HG03442 (cell line): ENCODE data around the gene CHRNB2.
A peak's percentile ranks its signal among the peaks of the same experiment; 100 is the strongest.

Experiments
- ATAC-seq: cut with Tn5 transposase; IDR thresholded peaks from one replicate; pipeline ENCODE4 v1.9.1; 2021; ENCODE audit warnings: mild to moderate bottlenecking, moderate library complexity; ENCODE audit not compliant: unreplicated experiment

The CHRNB2 gene

GRCh38 chr1:154578058-154578418 is 10.5 kb downstream of the CHRNB2 start:
- no peak for ATAC-seq

- no peak for ATAC-seq
These were observed 11.8 kb downstream of the CHRNB2 start for GRCh38 chr1:154579374-154579773.

DNA sequence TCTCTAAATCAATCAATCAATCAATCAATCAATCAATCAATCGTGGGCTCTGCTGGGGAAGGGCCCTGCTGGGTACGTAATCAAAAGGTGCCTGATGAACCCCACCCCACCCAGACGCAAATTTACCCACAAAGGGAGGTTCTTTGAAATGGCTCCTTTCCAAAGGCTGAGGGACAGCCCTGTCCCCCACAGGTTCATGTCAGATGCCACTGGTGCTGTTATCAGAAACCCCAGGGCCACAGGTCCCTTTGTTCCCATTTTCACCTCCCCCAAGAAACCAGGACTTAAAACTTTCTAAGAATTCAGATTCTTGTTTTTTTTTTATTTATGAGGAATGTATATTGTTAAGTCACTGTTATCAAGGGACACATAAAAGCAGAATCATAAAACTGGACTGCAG is 14.2 kb downstream of the CHRNB2 start:
- ATAC-seq: no peak

DNA sequence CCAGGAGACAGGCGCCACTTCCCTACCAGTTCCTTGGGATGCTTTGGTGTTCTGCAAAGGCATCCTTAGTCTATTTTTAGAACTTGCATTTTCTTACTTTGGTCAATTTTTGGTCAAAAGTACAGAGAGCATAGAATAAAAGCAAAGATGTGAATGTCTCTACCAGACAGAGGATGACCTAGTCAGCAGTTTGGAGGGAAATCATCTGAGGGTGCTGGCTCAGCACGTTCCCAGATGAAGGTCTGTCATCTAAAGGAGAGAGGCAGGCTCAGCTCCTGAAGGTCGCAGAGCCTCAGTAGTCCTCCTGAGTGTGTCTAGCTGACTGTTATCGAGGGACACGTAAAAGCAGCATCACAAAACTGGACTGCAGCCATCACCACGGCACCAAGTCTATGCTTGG is 15.3 kb downstream of the CHRNB2 start:
- ATAC-seq: no peak

GRCh38 chr1:154583773-154584172 is 16.2 kb downstream of the CHRNB2 start:
- ATAC-seq: no peak

DNA sequence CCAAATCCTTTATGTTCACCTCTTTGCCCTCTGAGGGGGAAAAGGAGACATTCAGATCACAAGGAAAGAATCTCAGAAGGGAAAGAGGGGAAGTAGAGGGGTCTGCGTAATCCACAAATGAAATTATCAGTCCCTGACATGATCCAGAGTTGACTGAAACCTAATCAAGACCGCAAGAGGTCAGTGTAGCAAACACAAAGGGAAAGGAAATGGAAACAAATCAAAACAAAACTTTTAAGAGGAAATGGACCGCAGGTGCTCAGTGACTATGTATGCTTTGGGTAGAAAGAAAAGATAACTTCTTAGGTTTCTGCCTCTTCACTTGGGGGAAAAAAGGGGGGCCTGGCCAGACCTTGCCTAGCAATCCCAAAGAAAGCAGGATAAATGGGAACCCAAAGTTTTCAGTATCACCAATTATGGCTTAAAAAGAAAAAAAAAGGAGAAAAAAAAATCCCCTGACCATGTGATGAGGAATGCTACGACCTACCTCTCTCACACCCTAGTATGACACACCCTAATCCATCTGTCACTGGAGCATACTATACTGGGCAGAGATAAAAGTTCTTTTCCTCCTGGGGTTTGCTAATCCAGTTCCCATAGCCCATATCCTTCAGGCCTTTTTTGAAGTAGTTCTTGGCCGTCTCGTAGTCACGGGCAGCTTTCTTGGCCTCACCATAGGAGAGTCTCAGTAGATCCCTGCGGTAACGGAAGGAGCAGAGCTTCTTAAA is 16.9 kb downstream of the CHRNB2 start:
- no peak for ATAC-seq

DNA sequence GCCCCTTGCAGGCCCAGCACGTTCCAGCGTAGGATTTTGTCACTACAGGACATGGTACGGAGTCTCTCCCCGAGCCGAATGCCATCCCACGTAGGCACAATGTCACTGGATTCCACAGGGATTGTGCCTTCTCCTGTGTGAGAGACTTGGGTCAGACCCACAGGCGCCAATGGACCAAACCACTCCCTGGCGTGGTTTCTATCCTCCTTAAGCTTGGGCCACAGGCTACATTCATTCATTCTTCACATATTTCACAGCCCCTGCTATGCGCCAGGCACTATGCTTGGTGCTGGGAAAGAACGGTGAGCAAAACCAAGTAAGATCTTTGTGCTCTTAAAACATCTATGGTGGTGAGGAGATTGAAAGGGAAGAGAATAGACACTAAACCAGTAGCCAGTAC is 18.7 kb downstream of the CHRNB2 start:
- ATAC-seq: no peak

DNA sequence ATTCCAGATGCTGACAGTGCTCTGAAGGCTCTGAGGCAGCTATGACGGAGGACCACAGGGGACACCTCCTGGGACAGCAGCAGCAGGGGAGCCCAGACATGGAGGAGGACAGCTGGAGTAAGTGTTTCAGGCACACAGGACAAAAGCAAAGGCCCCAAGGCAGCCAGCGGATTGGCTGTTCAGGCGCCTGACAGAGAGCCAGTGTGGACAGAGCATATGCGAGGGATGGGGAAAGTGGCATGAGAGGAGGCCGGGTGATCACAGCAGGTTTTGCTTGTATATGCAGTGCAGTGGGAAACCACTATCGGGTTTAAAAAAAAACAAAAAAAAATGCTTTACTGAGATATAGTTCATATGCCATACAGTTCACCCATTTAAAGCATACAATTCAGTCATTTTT is 19.1 kb downstream of the CHRNB2 start:
- ATAC-seq: no peak

- ATAC-seq: no peak
These were observed 22.2 kb downstream of the CHRNB2 start for GRCh38 chr1:154589780-154590179.

GRCh38 chr1:154590756-154591155 is 23.2 kb downstream of the CHRNB2 start:
- ATAC-seq: no peak

DNA sequence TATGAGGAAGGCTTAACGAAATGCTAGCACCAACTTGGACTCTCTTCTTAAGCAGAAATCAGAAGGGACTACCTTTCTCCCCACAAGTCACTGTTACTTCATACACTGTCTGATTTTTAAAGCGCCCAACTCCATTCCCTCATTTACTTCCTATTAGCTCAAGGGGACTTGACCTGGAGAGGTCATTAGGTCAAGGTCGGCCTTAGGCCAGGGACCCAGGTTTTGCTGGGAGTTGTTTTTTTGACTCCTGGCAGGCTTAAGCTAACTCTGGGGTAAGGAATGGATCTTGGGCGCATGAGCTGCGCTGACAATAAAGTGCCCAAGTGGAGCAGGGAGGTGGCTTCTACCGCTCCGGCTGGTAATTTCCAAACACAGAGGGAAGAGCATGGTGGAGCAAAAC is 23.6 kb downstream of the CHRNB2 start:
- ATAC-seq: no peak

DNA sequence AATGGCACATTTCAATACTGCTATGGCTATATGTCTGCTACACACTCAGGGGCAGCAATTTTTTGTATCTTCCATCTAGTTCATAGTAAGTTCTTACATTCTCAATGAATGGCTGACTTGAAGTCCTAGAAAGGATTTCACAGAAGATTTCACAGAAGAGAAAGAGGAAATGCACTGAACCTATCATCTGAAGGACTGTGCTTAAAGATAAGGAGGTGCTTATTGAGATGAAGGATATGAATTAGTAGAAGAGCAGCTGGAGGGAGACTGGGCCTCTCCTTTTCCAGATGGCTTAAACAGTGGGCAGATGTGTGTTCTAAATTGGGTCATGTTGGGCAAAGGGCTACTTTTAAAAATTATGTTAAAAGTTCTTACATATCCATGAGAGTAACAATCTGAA is 25.8 kb downstream of the CHRNB2 start:
- ATAC-seq: no peak

DNA sequence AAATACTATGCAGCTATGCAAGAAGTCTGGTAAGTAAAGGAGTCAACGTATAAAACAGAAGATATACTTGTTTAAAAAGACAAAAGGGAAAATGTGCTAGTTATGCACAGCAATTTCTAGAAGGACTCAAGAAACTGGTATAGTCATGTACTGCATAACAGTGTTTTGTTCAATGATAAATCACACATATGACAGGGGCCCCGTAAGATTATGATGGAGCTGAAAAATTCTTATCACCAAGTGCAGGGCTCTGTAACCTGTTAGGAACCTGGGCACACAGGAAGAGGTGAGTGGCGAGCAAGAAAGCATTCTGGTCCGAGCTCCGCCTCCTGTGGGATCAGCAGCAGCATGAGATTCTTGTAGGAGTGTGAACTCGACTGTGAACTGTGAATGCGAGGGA is 27.2 kb downstream of the CHRNB2 start:
- no peak for ATAC-seq

GRCh38 chr1:154595621-154596020 is 28.0 kb downstream of the CHRNB2 start:
- ATAC-seq: no peak

- no peak for ATAC-seq
These were observed 31.5 kb downstream of the CHRNB2 start for GRCh38 chr1:154598871-154599635.

DNA sequence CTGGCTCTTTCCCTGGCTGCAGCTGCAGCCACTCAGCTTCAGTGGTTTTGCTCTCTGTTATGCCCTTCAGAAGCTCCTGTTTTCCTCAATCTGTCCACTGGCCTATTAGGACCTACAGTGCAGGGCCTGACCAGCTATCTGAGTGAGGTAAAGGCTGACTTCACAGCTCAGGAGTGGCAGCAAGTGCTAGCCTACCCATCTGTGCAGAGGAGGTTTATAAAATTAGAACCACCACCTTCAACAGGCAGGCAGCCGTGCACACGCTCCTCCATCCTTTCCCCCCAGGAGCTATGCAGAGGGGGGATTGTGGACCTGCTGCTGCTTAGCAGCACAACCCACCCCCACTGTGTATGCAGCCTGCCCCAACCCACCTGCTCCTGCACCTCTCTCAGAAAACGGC is 32.1 kb downstream of the CHRNB2 start:
- ATAC-seq: no peak

DNA sequence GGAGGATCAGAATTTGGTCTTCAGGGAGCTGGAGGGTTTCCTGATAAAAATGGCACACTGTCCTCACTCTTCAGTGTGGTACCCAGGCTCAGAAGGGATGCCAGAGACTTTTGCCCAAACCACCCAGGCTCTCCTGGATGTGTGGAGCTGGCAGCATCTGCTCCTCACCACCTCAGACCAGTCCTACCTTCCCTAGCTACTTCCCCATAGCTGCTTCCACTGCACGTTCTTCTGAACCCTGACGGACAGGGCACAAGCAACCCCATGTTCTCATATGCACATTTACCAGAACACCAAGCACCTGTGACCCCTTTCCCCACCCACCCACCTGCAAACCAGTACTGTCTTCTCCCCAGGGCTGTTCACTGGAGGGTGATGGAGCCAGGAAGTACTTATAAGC is 35.7 kb downstream of the CHRNB2 start:
- no peak for ATAC-seq

GRCh38 chr1:154605534-154605933 is 38.0 kb downstream of the CHRNB2 start:
- no peak for ATAC-seq

- ATAC-seq: no peak
These were observed 39.6 kb downstream of the CHRNB2 start for GRCh38 chr1:154607106-154607608.

GRCh38 chr1:154607609-154608396 is 40.2 kb downstream of the CHRNB2 start, which contains the start of gene ADAR:
TSS of gene ADAR (minus strand) at chr1:154608186. CDS start at chr1:154608006, 180 bp downstream.
- peak; percentile 66 for ATAC-seq
